H1 (cell line): ENCODE results near the gene SEL1L2. TPM values are rescaled to one million over a fixed set of nuclear protein-coding genes. Genes with fewer than 3 reads are reported as not detected.

Experiments used
- CEBPB ChIP-seq: IDR thresholded peaks from 2 replicates; pipeline ENCODE4 v1.6.1; 2012; ENCODE audit warnings: low read depth, low read length
- CTBP2 ChIP-seq: IDR thresholded peaks from 2 replicates; pipeline ENCODE4 v1.7.0; 2011; ENCODE audit warnings: borderline replicate concordance, mild to moderate bottlenecking, moderate library complexity, mixed read lengths, low read length; ENCODE audit not compliant: insufficient read depth, insufficient read length
- HDAC6 ChIP-seq: IDR thresholded peaks from one replicate; pipeline ENCODE4 v1.7.1; 2012; ENCODE audit warnings: low read depth, mild to moderate bottlenecking, inconsistent platforms, low read length, moderate library complexity
- KDM4A ChIP-seq: IDR thresholded peaks from one replicate; pipeline ENCODE4 v1.7.1; 2012; ENCODE audit warnings: low read depth, mild to moderate bottlenecking, moderate library complexity, low read length, inconsistent platforms; ENCODE audit not compliant: severe bottlenecking
- NRF1 ChIP-seq: IDR thresholded peaks from 2 replicates; pipeline ENCODE4 v1.6.1; 2011; ENCODE audit warnings: mild to moderate bottlenecking, low read depth, low read length, improper control_type of control experiment
- PHF8 ChIP-seq: fragments of 200-600 bp; sonication (generic); conservative IDR thresholded peaks from 2 replicates; pipeline ENCODE4 v1.7.1; 2012; ENCODE audit warnings: low read depth, mild to moderate bottlenecking, inconsistent platforms, low read length, moderate library complexity
- POLR2A ChIP-seq, 2 experiments: IDR thresholded peaks; 1 replicate in 1 of 2; 2 replicates in 1 of 2; pipeline ENCODE4 v1.6.1; 2011; ENCODE audit warnings: low read depth in 2 of 2, low read length in 2 of 2, mild to moderate bottlenecking in 2 of 2; ENCODE audit errors: control extremely low read depth in 1 of 2
- RBBP5 ChIP-seq: IDR thresholded peaks from 2 replicates; pipeline ENCODE4 v1.7.1; 2012; ENCODE audit warnings: low read depth, mild to moderate bottlenecking, inconsistent platforms, low read length, moderate library complexity, borderline replicate concordance
- SAP30 ChIP-seq: fragments of 300-600 bp; sonication (generic); IDR thresholded peaks from 2 replicates; pipeline ENCODE4 v1.7.1; 2012; ENCODE audit warnings: low read length, moderate library complexity, mild to moderate bottlenecking, inconsistent platforms; ENCODE audit not compliant: insufficient read depth, insufficient replicate concordance
- SIRT6 ChIP-seq: IDR thresholded peaks from one replicate; pipeline ENCODE4 v1.7.1; 2012; ENCODE audit warnings: low read length, inconsistent platforms
- YY1 ChIP-seq: IDR thresholded peaks from 2 replicates; pipeline ENCODE4 v1.6.1; 2011; ENCODE audit warnings: low read depth, mild to moderate bottlenecking, low read length
- polyA plus RNA-seq, 7 experiments: library from polyadenylated mRNA; depleted of rRNA in 3 of 7; stranded (reverse) in 5 of 7; unstranded in 2 of 7; fragments of >200 nt in 5 of 7; fragments of 200-250 nt in 2 of 7; gene quantifications; 1 replicate in 5 of 7; 2 replicates in 1 of 7; 4 replicates in 1 of 7; pipeline versions ENCODE4 v1.2.1 to v1.2.3, GENCODE V29; 2011 to 2013; ENCODE audit warnings: missing spikeins in 2 of 7, mixed read lengths in 2 of 7
- total RNA-seq: library from RNA; stranded (reverse); fragmentation: NEBNext Ultra II Directional; extraction: Animal tissue kit (Norgen Biotek cat#: 25700); gene quantifications from 2 replicates; pipeline ENCODE4 v1.2.1, GENCODE V29; 2021
- TF ChIP-seq, protein P1 (sequence below): fragments of 300-600 bp; sonication (generic); IDR thresholded peaks from 2 replicates; pipeline ENCODE4 v1.7.1; 2012; ENCODE audit warnings: low read length, moderate library complexity, mild to moderate bottlenecking, inconsistent platforms; ENCODE audit not compliant: insufficient replicate concordance

SEL1L2 gene
- total and polyA plus RNA-seq, 2 of the 8 experiments (the other 6 are each of a cell fraction or from before 2014, with no cell fraction given): not detected

DNA sequence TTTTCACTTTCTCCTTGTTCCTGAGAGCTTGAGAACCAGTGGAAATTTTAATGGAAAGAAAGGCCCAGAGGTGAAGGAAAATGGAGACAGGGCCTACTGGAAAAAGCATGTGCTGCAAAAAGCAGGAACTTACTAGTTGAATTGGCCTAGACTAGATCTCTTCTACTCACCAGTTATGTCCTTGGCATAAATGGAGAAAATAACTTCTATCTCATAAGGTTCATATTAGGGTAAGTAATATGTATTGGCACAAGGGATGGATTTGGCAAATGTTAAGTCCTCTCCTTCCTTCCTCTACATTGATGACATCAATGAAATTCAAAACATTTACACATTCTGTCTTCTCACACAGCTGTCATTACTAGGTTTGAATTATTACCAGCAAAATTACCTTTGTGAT is 131.5 kb downstream of the SEL1L2 start (continued):
- TF ChIP-seq, protein P1, sequence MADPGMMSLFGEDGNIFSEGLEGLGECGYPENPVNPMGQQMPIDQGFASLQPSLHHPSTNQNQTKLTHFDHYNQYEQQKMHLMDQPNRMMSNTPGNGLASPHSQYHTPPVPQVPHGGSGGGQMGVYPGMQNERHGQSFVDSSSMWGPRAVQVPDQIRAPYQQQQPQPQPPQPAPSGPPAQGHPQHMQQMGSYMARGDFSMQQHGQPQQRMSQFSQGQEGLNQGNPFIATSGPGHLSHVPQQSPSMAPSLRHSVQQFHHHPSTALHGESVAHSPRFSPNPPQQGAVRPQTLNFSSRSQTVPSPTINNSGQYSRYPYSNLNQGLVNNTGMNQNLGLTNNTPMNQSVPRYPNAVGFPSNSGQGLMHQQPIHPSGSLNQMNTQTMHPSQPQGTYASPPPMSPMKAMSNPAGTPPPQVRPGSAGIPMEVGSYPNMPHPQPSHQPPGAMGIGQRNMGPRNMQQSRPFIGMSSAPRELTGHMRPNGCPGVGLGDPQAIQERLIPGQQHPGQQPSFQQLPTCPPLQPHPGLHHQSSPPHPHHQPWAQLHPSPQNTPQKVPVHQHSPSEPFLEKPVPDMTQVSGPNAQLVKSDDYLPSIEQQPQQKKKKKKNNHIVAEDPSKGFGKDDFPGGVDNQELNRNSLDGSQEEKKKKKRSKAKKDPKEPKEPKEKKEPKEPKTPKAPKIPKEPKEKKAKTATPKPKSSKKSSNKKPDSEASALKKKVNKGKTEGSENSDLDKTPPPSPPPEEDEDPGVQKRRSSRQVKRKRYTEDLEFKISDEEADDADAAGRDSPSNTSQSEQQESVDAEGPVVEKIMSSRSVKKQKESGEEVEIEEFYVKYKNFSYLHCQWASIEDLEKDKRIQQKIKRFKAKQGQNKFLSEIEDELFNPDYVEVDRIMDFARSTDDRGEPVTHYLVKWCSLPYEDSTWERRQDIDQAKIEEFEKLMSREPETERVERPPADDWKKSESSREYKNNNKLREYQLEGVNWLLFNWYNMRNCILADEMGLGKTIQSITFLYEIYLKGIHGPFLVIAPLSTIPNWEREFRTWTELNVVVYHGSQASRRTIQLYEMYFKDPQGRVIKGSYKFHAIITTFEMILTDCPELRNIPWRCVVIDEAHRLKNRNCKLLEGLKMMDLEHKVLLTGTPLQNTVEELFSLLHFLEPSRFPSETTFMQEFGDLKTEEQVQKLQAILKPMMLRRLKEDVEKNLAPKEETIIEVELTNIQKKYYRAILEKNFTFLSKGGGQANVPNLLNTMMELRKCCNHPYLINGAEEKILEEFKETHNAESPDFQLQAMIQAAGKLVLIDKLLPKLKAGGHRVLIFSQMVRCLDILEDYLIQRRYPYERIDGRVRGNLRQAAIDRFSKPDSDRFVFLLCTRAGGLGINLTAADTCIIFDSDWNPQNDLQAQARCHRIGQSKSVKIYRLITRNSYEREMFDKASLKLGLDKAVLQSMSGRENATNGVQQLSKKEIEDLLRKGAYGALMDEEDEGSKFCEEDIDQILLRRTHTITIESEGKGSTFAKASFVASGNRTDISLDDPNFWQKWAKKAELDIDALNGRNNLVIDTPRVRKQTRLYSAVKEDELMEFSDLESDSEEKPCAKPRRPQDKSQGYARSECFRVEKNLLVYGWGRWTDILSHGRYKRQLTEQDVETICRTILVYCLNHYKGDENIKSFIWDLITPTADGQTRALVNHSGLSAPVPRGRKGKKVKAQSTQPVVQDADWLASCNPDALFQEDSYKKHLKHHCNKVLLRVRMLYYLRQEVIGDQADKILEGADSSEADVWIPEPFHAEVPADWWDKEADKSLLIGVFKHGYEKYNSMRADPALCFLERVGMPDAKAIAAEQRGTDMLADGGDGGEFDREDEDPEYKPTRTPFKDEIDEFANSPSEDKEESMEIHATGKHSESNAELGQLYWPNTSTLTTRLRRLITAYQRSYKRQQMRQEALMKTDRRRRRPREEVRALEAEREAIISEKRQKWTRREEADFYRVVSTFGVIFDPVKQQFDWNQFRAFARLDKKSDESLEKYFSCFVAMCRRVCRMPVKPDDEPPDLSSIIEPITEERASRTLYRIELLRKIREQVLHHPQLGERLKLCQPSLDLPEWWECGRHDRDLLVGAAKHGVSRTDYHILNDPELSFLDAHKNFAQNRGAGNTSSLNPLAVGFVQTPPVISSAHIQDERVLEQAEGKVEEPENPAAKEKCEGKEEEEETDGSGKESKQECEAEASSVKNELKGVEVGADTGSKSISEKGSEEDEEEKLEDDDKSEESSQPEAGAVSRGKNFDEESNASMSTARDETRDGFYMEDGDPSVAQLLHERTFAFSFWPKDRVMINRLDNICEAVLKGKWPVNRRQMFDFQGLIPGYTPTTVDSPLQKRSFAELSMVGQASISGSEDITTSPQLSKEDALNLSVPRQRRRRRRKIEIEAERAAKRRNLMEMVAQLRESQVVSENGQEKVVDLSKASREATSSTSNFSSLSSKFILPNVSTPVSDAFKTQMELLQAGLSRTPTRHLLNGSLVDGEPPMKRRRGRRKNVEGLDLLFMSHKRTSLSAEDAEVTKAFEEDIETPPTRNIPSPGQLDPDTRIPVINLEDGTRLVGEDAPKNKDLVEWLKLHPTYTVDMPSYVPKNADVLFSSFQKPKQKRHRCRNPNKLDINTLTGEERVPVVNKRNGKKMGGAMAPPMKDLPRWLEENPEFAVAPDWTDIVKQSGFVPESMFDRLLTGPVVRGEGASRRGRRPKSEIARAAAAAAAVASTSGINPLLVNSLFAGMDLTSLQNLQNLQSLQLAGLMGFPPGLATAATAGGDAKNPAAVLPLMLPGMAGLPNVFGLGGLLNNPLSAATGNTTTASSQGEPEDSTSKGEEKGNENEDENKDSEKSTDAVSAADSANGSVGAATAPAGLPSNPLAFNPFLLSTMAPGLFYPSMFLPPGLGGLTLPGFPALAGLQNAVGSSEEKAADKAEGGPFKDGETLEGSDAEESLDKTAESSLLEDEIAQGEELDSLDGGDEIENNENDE: no peak
- TF ChIP-seq PHF8: no peak
- TF ChIP-seq SAP30: no peak
- no peak for TF ChIP-seq SIRT6
- TF ChIP-seq YY1: no peak
- TF ChIP-seq CTBP2: no peak
- TF ChIP-seq HDAC6: no peak
- TF ChIP-seq NRF1: no peak
- TF ChIP-seq CEBPB: no peak
- TF ChIP-seq KDM4A: no peak
- TF ChIP-seq POLR2A (IDR thresholded peaks at IDR 0.05; ENCODE audit: control extremely low read depth in 1 of 2, low read depth in 2 of 2, low read length in 2 of 2): no peak
- no peak for TF ChIP-seq RBBP5
